BLaER1 (cell line): ENCODE measurements around the gene MAPK1.
"Not testable (repeated sequence)": the region's sequence is repeated elsewhere in the genome, so short reads cannot be mapped to it uniquely, and the experiment has no call there.

ENCODE experiments used
- H3K27ac ChIP-seq: shearing (Covaris generic); formaldehyde crosslinking; 2 replicates; pipeline ENCODE4 v1.8.1; 2022
- H3K27me3 ChIP-seq: shearing (Covaris generic); formaldehyde crosslinking; 2 replicates; pipeline ENCODE4 v1.8.1; 2022
- H3K36me3 ChIP-seq: shearing (Covaris generic); formaldehyde crosslinking; 2 replicates; pipeline ENCODE4 v1.8.1; 2022
- H3K4me1 ChIP-seq: shearing (Covaris generic); formaldehyde crosslinking; 2 replicates; pipeline ENCODE4 v1.8.1; 2022
- H3K4me2 ChIP-seq: shearing (Covaris generic); formaldehyde crosslinking; 2 replicates; pipeline ENCODE4 v1.8.1; 2022
- H3K4me3 ChIP-seq: shearing (Covaris generic); formaldehyde crosslinking; 2 replicates; pipeline ENCODE4 v1.8.1; 2022
- H3K9ac ChIP-seq: shearing (Covaris generic); formaldehyde crosslinking; 2 replicates; pipeline ENCODE4 v1.8.1; 2022
- H3K9me3 ChIP-seq: shearing (Covaris generic); formaldehyde crosslinking; 2 replicates; pipeline ENCODE4 v1.8.1; 2022
- H4K20me1 ChIP-seq: shearing (Covaris generic); formaldehyde crosslinking; 2 replicates; pipeline ENCODE4 v1.8.1; 2022
- Cebpa-rat ChIP-seq: shearing (Covaris generic); IDR thresholded peaks from 2 replicates; pipeline ENCODE4 v1.8.1; 2022

Gene MAPK1

DNA sequence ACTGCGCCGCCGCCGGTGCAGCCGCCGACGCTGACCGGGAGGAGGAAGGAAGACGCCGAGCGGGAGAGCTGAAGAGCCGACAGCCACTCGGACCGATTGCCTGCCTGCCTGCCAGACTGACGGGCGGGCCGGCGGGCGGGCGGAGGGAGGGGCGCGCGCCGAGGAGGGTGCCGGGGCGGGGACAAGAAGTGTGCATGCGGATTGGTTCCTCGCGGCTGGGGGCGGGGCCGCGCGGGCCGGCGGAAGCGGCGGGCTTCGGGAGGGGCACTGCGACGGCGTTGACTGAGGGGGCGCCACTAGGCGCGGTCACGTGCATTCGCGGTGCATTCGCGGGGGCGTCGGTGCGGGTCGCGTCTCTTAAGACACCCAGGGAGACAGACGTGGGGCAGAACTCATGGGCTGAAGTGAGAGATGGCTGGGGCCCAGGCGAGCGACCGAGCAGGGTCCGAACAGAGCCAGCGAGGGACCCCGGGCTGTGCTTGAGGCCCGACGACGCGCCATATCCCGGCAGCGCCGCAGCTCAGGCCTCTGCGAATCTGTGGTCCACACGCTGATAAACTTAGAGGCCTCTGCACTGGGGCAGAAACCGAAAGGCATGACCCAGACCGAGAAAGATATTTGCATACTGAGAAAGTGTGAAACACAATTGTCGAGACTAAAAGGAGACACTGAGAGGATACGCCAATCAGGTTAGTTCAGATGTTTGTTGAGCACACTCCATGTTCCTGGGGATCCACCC, at the start of gene MAPK1:
TSS of gene MAPK1 (minus strand) at position 118 of the 739 bp plus-strand sequence. CDS start 205 bp downstream, outside the sequence.
- Histone ChIP-seq H3K4me3 (peak within 1 kb of the TSS; percentile 100), H3K27ac (peak within 1 kb of the TSS; percentile 95), H4K20me1 (peaks cover 47% of the 10 kb centered on the region), H3K4me1 (peaks cover 50% of the 10 kb centered on the region), H3K4me2 (peak within 1 kb of the TSS; percentile 85), H3K36me3 (peaks cover 8% of the 10 kb centered on the region; the same call in 1 of the 2 replicates), H3K27me3 (no peaks in the 10 kb centered on the region), H3K9ac (peak within 1 kb of the TSS; percentile 91), H3K9me3 (no peaks in the 10 kb centered on the region)
- no peak for TF ChIP-seq Cebpa-rat

- Histone ChIP-seq H3K4me2 (peak overlapping the region; percentile 19; the same call in 1 of the 2 replicates), H3K27ac (no peak overlapping the region), H3K4me3 (no peak overlapping the region), H4K20me1 (peaks cover 20% of the 10 kb centered on the region; the same call in 1 of the 2 replicates), H3K9ac (no peak overlapping the region), H3K27me3 (no peaks in the 10 kb centered on the region), H3K36me3 (peaks cover 16% of the 10 kb centered on the region), H3K9me3 (no peaks in the 10 kb centered on the region), H3K4me1 (peaks cover 58% of the 10 kb centered on the region)
- no peak for TF ChIP-seq Cebpa-rat
These were observed 49.0 kb upstream of the MAPK1 start for GRCh38 chr22:21916309-21916918.

- Histone ChIP-seq H3K27me3 (no peaks in the 10 kb centered on the region), H3K9ac (no peak overlapping the region), H3K4me1 (peaks cover 57% of the 10 kb centered on the region), H4K20me1 (peaks cover 20% of the 10 kb centered on the region; the same call in 1 of the 2 replicates), H3K4me2 (no peak overlapping the region), H3K4me3 (no peak overlapping the region), H3K36me3 (peaks cover 10% of the 10 kb centered on the region), H3K27ac (peak overlapping the region; percentile 11; the same call in 1 of the 2 replicates), H3K9me3 (no peaks in the 10 kb centered on the region)
- TF ChIP-seq Cebpa-rat = no peak
These were observed 48.3 kb upstream of the MAPK1 start for GRCh38 chr22:21915624-21916308.

GRCh38 chr22:21914033-21914642, 46.7 kb upstream of the MAPK1 start:
- not testable (repeated sequence) for H3K4me3 ChIP-seq, H3K4me2 ChIP-seq, H3K27ac ChIP-seq, H3K27me3 ChIP-seq, H4K20me1 ChIP-seq, H3K9ac ChIP-seq, H3K36me3 ChIP-seq, H3K9me3 ChIP-seq
- H3K4me1 ChIP-seq = peaks cover 41% of the 10 kb centered on the region

- H3K27me3 ChIP-seq, H3K27ac ChIP-seq, H3K36me3 ChIP-seq, H3K4me3 ChIP-seq, H3K9ac ChIP-seq, H4K20me1 ChIP-seq, H3K4me2 ChIP-seq, H3K9me3 ChIP-seq, H3K4me1 ChIP-seq: not testable (repeated sequence)
These were observed 42.9 kb upstream of the MAPK1 start for GRCh38 chr22:21910367-21910766.

DNA sequence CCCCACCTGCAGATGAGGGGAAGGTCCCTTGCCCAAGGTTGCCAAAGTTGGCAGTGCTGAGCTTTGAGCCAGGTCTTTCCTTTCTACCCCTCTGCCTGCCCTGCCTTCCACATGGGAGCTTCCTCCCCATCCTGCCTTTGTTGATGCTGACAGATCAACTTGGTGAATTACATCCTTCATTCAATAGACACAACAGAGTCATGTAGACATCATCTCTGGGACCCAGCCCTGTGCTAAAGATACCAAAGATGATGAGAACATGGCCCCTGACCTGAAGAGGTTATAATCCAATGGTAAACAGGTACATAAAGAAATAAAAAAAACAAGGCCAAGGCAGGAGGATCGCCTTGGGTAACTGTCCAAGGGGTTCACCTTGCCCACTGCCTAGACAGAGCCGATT, 42.4 kb upstream of the MAPK1 start:
- H3K4me2 ChIP-seq = no peak overlapping the region
- H3K4me3 ChIP-seq = no peak overlapping the region
- no peaks in the 10 kb centered on the region for H3K36me3 ChIP-seq
- no peaks in the 10 kb centered on the region for H3K27me3 ChIP-seq
- 0 out of 2 replicates have a peak, but pooled peaks cover under 1% of the 10 kb centered on the region for H3K4me1 ChIP-seq
- no peak overlapping the region for H3K27ac ChIP-seq
- H3K9ac ChIP-seq = no peak overlapping the region
- no peaks in the 10 kb centered on the region for H4K20me1 ChIP-seq
- no peaks in the 10 kb centered on the region for H3K9me3 ChIP-seq
- no peak for TF ChIP-seq Cebpa-rat

DNA sequence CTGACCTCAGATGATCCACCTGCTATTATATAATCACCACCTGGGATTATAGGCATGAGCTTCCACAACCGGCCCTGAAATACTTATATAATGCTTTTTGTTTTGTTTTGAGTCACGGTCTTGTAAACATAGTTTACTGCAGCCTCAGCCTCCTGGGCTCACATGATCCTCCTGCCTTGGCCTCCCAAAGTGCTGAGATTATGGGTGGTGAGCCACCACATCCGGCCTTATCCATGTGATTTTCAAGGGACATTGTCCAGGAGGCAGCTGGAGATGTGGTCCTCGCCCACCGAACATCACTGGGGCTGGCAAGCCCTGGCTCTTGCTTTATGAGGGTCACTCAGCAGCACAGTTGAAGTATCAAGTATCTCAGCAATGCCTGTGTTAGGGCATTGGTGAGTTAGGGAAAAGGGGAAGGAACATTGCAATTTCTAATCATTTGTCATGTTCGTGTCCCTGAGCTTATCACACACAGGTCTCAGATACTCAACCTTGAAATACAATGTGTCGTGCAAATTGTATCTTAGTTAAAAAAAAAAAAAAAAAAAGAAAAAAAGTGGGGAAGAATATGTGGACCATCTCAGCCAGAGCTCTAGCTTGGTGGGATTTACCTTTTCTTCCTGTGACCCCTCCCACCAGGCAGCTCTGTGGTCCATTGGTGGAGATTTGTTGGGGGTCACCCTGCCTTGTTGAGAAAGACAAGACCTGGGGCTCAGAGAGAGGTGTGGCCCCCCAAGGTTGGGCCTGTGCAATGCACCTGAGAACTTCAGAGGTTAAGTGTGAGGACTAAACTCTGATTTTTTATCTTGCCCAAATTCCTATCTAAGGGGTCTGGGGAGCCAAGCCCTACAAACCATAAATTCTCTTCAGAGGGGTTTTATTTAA, 40.4 kb upstream of the MAPK1 start:
- H3K27me3 ChIP-seq = no peaks in the 10 kb centered on the region
- H3K36me3 ChIP-seq = no peaks in the 10 kb centered on the region
- no peak overlapping the region for H3K4me2 ChIP-seq
- no peak overlapping the region for H3K27ac ChIP-seq
- no peak for TF ChIP-seq Cebpa-rat
- no peak overlapping the region for H3K9ac ChIP-seq
- no peaks in the 10 kb centered on the region for H3K9me3 ChIP-seq
- no peak overlapping the region for H3K4me3 ChIP-seq
- H3K4me1 ChIP-seq = no peaks in the 10 kb centered on the region
- no peaks in the 10 kb centered on the region for H4K20me1 ChIP-seq

GRCh38 chr22:21905234-21905633, 37.8 kb upstream of the MAPK1 start:
- H3K27me3 ChIP-seq, H3K27ac ChIP-seq, H3K9me3 ChIP-seq, H3K4me2 ChIP-seq, H3K4me1 ChIP-seq, H3K36me3 ChIP-seq, H3K4me3 ChIP-seq, H3K9ac ChIP-seq, H4K20me1 ChIP-seq: not testable (repeated sequence)

GRCh38 chr22:21904250-21904789, 36.9 kb upstream of the MAPK1 start:
- H3K4me3 ChIP-seq = no peak overlapping the region
- no peaks in the 10 kb centered on the region for H4K20me1 ChIP-seq
- H3K9me3 ChIP-seq = no peaks in the 10 kb centered on the region
- no peaks in the 10 kb centered on the region for H3K27me3 ChIP-seq
- no peaks in the 10 kb centered on the region for H3K36me3 ChIP-seq
- H3K9ac ChIP-seq = no peak overlapping the region
- no peak overlapping the region for H3K27ac ChIP-seq
- H3K4me1 ChIP-seq = no peaks in the 10 kb centered on the region
- TF ChIP-seq Cebpa-rat = no peak
- no peak overlapping the region for H3K4me2 ChIP-seq
